GM20431 (cell line): ENCODE results near the gene ARRB1.

Source experiments
- in situ Hi-C: fragments of 300-500 bp; cut with MseI, MboI; formaldehyde crosslinking; loops from one replicate; pipeline ENCODE4 v1.15.0; 2020; ENCODE audit warnings: low sequenced_read_pairs; ENCODE audit not compliant: unreplicated experiment

Gene ARRB1

GRCh38 chr11:75241036-75241905 lies 110.2 kb downstream of the ARRB1 start:
- in situ Hi-C loops, result no loop called here

- in situ Hi-C loops, result no loop called here
Observed at GRCh38 chr11:75240311-75241035, 111.0 kb downstream of the ARRB1 start, which contains the start of gene TPBGL. Gene TPBGL (plus strand): TSS chr11:75240774. CDS start chr11:75241050, 276 bp downstream.

GRCh38 chr11:75239531-75240290 lies 111.8 kb downstream of the ARRB1 start:
- in situ Hi-C loops, result loop anchor here (10.0 kb wide), 1 partner anchor 315 kb away; no protein-coding TSS in a partner anchor

- in situ Hi-C loops, result loop anchor here (10.0 kb wide), 1 partner anchor 314 kb away; no protein-coding TSS in a partner anchor
Observed at GRCh38 chr11:75238595-75239440, 112.6 kb downstream of the ARRB1 start.

- in situ Hi-C loops, result loop anchor here (10.0 kb wide), 1 partner anchor 312 kb away; no protein-coding TSS in a partner anchor
Observed at GRCh38 chr11:75237050-75237449, 114.4 kb downstream of the ARRB1 start.

- in situ Hi-C loops, result loop anchor here (10.0 kb wide), 1 partner anchor 311 kb away; no protein-coding TSS in a partner anchor
Observed at GRCh38 chr11:75236062-75236461, 115.4 kb downstream of the ARRB1 start.

- in situ Hi-C loops, result loop anchor here (10.0 kb wide), 1 partner anchor 309 kb away; no protein-coding TSS in a partner anchor
Observed at GRCh38 chr11:75233754-75234172, 117.7 kb downstream of the ARRB1 start.

GRCh38 chr11:75230621-75231020 lies 120.8 kb downstream of the ARRB1 start:
- in situ Hi-C loops, result loop anchor here (10.0 kb wide), 1 partner anchor 306 kb away; no protein-coding TSS in a partner anchor

GRCh38 chr11:75229466-75229865 lies 122.0 kb downstream of the ARRB1 start:
- in situ Hi-C loops, result no loop called here

GRCh38 chr11:75225794-75226193 lies 125.7 kb downstream of the ARRB1 start:
- in situ Hi-C loops, result no loop called here

GRCh38 chr11:75223954-75224643 lies 127.4 kb downstream of the ARRB1 start:
- in situ Hi-C loops, result no loop called here

GRCh38 chr11:75219869-75220268 lies 131.6 kb downstream of the ARRB1 start:
- in situ Hi-C loops, result no loop called here

- in situ Hi-C loops, result no loop called here
Observed at GRCh38 chr11:75214843-75215242, 136.6 kb downstream of the ARRB1 start.

GRCh38 chr11:75214411-75214821 lies 137.0 kb downstream of the ARRB1 start:
- in situ Hi-C loops, result no loop called here
